DOHH2 (cell line): ENCODE results near the gene STOM.

Source experiments
- H3F3A ChIP-seq: fragments of 200-600 bp; sonication (generic), shearing (Covaris generic); 2 replicates; pipeline ENCODE4 v1.6.0; 2016; ENCODE audit warnings: antibody characterized with exemption, mild to moderate bottlenecking; ENCODE audit not compliant: control insufficient read depth, insufficient read depth
- H3K27ac ChIP-seq: fragments of 200-600 bp; sonication (generic); 2 replicates; pipeline ENCODE4 v1.5.1; 2014; ENCODE audit warnings: low read depth, mild to moderate bottlenecking, low read length, moderate library complexity
- H3K27me3 ChIP-seq: fragments of 200-600 bp; sonication (generic); 2 replicates; pipeline ENCODE4 v1.6.1; 2014; ENCODE audit warnings: mild to moderate bottlenecking, low read length, mixed read lengths; ENCODE audit not compliant: control insufficient read depth
- H3K36me3 ChIP-seq: fragments of 200-600 bp; sonication (generic); 2 replicates; pipeline ENCODE4 v1.6.1; 2014; ENCODE audit warnings: mild to moderate bottlenecking, low read length, moderate library complexity, mixed read lengths; ENCODE audit not compliant: control insufficient read depth
- H3K4me1 ChIP-seq: fragments of 200-600 bp; sonication (generic); 2 replicates; pipeline ENCODE4 v1.6.1; 2014; ENCODE audit warnings: mild to moderate bottlenecking, low read length, mixed read lengths; ENCODE audit not compliant: control insufficient read depth
- H3K4me2 ChIP-seq: fragments of 200-600 bp; sonication (generic); 2 replicates; pipeline ENCODE4 v1.6.0; 2014; ENCODE audit warnings: mild to moderate bottlenecking, low read length, moderate library complexity
- H3K4me3 ChIP-seq: fragments of 200-600 bp; sonication (generic); 2 replicates; pipeline ENCODE4 v1.5.1; 2014; ENCODE audit warnings: mild to moderate bottlenecking, low read length, mixed read lengths
- H3K79me2 ChIP-seq: fragments of 200-600 bp; sonication (generic); 2 replicates; pipeline ENCODE4 v1.6.1; 2014; ENCODE audit warnings: mild to moderate bottlenecking, low read length, mixed read lengths; ENCODE audit not compliant: control insufficient read depth
- H3K9me2 ChIP-seq: fragments of 200-600 bp; sonication (generic); replicated peaks from 2 replicates; pipeline ENCODE4 v1.6.1; 2014; ENCODE audit warnings: mild to moderate bottlenecking, low read length, mixed read lengths; ENCODE audit not compliant: control insufficient read depth
- H3K9me3 ChIP-seq: fragments of 200-600 bp; sonication (generic); 2 replicates; pipeline ENCODE4 v1.6.1; 2014; ENCODE audit warnings: antibody characterized with exemption, low read length, mixed read lengths; ENCODE audit not compliant: control insufficient read depth, insufficient read depth
- H4K20me1 ChIP-seq: fragments of 200-600 bp; sonication (generic); 2 replicates; pipeline ENCODE4 v1.6.0; 2014; ENCODE audit warnings: low read depth, mild to moderate bottlenecking, antibody characterized with exemption, low read length, moderate library complexity; ENCODE audit not compliant: control insufficient read depth, insufficient read depth
- EZH2phosphoT487 ChIP-seq: fragments of 200-600 bp; sonication (generic); IDR thresholded peaks from 2 replicates; pipeline ENCODE4 v1.6.1; 2017; ENCODE audit warnings: borderline replicate concordance, mild to moderate bottlenecking, antibody characterized with exemption, low read length, moderate library complexity, mixed read lengths
- TF ChIP-seq, protein P1 (sequence below): fragments of 200-600 bp; sonication (generic); IDR thresholded peaks from one replicate; pipeline ENCODE4 v1.5.1; 2014; ENCODE audit warnings: antibody characterized with exemption, mild to moderate bottlenecking, low read depth, low read length; ENCODE audit not compliant: poor library complexity, severe bottlenecking

The STOM gene

DNA sequence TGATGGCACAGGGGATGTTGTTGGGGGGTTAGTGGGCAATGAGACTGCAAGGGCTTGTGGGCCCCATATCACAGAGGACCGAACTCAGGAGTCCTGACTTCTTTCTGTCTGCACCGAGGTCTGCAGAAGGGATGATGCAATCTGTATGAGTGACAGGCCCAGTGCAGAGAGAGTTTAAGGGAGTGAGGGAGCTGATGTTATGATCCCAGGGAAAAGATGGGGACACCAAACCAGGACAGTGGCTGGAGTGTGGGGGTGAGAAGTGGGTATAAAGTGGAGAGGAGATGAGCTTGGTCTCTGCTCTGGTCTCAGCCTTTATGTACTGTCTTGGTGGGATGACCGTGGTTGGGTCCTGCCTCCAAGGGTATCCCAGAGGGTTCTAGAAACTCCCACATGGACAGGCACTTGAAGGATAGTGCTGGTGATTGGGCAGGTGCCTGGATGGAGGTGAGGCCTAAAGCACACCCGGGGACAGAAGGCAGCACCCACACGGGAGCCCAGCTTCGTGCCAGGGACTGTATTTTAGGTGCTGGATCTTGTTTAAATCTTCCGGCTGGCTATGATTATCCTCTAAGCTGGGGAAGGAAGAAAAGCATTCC is 80.2 kb downstream of the STOM start:
- Histone ChIP-seq H3K79me2 (no peaks in the 10 kb centered on the region), H3K36me3 (no peaks in the 10 kb centered on the region), H3K4me1 (peaks cover 9% of the 10 kb centered on the region), H3K9me2 (no peaks in the 10 kb centered on the region), H3K27me3 (no peaks in the 10 kb centered on the region), H3K4me2 (0 out of 2 replicates have a peak overlapping the region, but pooled peaks have one; percentile 1), H3K27ac (no peak overlapping the region), H3K9me3 (no peaks in the 10 kb centered on the region), H3F3A (no peaks in the 10 kb centered on the region), H3K4me3 (no peak overlapping the region), H4K20me1 (no peaks in the 10 kb centered on the region)
- no peak for TF ChIP-seq EZH2phosphoT487
- TF ChIP-seq, protein P1, sequence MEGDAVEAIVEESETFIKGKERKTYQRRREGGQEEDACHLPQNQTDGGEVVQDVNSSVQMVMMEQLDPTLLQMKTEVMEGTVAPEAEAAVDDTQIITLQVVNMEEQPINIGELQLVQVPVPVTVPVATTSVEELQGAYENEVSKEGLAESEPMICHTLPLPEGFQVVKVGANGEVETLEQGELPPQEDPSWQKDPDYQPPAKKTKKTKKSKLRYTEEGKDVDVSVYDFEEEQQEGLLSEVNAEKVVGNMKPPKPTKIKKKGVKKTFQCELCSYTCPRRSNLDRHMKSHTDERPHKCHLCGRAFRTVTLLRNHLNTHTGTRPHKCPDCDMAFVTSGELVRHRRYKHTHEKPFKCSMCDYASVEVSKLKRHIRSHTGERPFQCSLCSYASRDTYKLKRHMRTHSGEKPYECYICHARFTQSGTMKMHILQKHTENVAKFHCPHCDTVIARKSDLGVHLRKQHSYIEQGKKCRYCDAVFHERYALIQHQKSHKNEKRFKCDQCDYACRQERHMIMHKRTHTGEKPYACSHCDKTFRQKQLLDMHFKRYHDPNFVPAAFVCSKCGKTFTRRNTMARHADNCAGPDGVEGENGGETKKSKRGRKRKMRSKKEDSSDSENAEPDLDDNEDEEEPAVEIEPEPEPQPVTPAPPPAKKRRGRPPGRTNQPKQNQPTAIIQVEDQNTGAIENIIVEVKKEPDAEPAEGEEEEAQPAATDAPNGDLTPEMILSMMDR: no peak

DNA sequence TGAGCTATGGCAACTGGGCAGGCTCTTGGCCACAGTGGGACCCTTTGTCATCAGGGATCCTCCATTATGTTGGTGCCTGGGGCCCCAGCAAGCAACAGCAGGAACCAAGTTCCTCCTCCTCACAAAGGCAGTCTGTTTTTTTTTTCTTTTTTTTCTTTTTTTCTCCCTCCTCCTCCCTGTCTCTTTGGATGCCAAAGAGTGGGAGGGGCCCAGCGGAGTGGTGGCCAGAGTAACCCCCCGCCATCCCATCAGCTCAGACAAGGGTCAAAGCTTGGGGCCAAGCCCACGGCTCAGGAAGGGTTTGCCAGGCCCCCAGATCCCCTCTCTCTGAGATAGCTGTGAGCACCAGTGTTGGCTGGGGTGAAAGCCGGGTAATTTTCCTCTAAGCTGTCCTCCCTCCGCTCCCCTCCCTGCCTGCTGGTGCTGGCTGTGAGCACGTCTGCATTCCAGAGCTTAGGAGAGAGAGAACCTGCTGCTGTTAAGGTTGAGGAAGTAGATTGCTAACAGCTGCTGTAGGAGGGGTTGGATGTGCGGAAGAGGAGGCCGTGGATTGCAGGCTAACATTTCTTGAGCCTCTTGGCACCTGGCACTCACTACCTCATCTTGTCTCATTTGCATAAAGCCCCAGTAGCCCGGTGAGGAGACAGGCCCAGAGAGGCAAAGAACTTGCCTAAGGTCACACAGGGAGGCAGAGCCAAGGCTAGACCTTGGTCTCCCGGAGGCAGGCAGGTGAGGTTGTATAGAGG is 80.9 kb downstream of the STOM start:
- Histone ChIP-seq H3K79me2 (no peaks in the 10 kb centered on the region), H4K20me1 (no peaks in the 10 kb centered on the region), H3K27ac (no peak overlapping the region), H3K27me3 (no peaks in the 10 kb centered on the region), H3K4me3 (no peak overlapping the region), H3K9me2 (no peaks in the 10 kb centered on the region), H3F3A (no peaks in the 10 kb centered on the region), H3K4me2 (0 out of 2 replicates have a peak overlapping the region, but pooled peaks have one; percentile 1), H3K4me1 (peaks cover 9% of the 10 kb centered on the region), H3K36me3 (no peaks in the 10 kb centered on the region), H3K9me3 (no peaks in the 10 kb centered on the region)
- TF ChIP-seq, protein P1: no peak
- TF ChIP-seq EZH2phosphoT487: no peak
